Lower leg skin (tissue), 4 donors: ENCODE data around the gene ZNF483. TPM values are rescaled to one million over a fixed set of nuclear protein-coding genes. Genes with fewer than 3 reads are reported as not detected.

Experiments used
- DNase-seq, 2 donors: peaks; one replicate each; pipeline ENCODE4 v3.0.0-alpha.2; 2019; ENCODE audit warnings: low spot score in 2 of 2
- H3K4me3 ChIP-seq: fragments of 200-600 bp; sonication (generic); 2 replicates; pipeline ENCODE4 v1.5.1; 2017; ENCODE audit warnings: mild to moderate bottlenecking, low read depth; ENCODE audit not compliant: poor library complexity, severe bottlenecking
- POLR2A ChIP-seq, 2 donors: fragments of 450-650 bp; IDR thresholded peaks; one replicate each; pipeline ENCODE4 v1.6.1; 2016 to 2017; ENCODE audit warnings: antibody characterized with exemption in 2 of 2, mild to moderate bottlenecking in 1 of 2, moderate library complexity in 1 of 2
- WGBS, 2 donors: methylation state at CpG; one replicate each; pipeline ENCODE4 v1.1.5; 2018; 5-methylcytosine and 5-hydroxymethylcytosine counted together
- intact Hi-C: fragments of 100-400 bp; cut with DNase I; formaldehyde crosslinking; loops from one replicate; pipeline ENCODE4 v1.15.0; 2023; ENCODE audit warnings: low total_unique reads
- total RNA-seq, 4 donors: library from RNA; depleted of rRNA; stranded (reverse); fragments of >200 nt; gene quantifications; one replicate each; pipeline ENCODE4 v1.1.0, GENCODE V29; 2016
- TF ChIP-seq, protein P1 (sequence below), 3 donors: fragments of 450-650 bp; IDR thresholded peaks; one replicate each; pipeline ENCODE4 v1.5.1; 2016; ENCODE audit warnings: antibody characterized with exemption in 3 of 3, mild to moderate bottlenecking in 3 of 3, moderate library complexity in 2 of 3

Gene ZNF483
- total RNA-seq, 4 donors from 2014 or later = 0.55 to 3.4 (median 2.3) TPM

DNA sequence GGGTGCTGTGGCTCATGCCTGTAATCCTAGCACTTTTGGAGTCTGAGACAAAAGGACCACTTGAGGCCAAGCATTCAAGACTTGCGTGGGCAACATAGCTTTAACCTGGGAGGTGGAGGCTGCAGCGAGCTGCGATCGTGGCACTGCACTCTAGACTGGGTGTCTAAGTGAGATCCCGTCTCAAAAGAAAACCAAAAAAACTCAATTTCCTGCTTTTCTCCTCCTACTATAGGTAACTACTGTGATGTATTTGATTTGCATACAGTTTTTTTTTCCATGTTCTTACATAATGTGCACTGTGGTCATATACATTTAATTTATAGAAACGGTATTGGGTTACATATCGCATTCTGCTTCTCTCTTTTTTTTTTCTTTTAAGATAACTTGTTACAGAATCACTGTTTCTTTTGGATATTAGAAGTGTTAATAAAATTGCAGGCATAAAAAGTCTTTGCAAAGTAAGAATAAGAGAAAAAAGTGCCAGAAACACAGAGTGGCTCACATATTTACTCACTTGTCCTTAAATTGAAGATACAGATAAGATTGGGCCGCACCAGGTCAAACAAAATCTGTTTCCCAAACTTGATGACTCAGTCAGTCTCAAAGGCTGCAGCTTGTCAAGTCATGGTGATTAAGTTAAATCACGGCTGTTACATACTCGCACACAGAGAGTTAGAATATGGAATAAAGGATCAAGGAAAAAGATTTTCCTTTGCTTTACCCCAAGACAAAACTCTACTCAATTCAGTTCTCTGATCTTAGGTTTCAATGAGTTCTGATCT, 76.4 kb downstream of the ZNF483 start:
- H3K4me3 ChIP-seq = no peak overlapping the region

DNA sequence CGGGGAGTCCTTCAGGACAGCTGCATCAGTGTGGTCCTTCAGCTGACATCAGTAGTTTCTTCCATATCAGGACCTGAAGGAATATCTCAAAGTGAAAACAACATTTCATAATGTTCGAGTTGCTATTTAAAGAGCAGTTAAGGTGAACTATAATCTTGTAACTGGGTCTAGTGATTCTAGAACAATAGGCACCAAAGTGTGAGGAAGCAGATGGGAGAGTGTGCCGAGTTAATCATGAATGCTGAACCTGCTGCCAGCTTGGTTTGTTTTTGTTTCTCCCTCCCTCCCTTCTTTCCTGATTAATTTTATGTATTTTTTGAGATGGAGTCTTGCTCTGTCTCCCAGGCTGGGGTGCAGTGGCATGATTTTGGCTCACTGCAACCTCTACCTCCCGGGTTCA, 78.1 kb downstream of the ZNF483 start:
- TF ChIP-seq POLR2A (IDR thresholded peaks at IDR 0.05) = no peak
- TF ChIP-seq, protein P1, sequence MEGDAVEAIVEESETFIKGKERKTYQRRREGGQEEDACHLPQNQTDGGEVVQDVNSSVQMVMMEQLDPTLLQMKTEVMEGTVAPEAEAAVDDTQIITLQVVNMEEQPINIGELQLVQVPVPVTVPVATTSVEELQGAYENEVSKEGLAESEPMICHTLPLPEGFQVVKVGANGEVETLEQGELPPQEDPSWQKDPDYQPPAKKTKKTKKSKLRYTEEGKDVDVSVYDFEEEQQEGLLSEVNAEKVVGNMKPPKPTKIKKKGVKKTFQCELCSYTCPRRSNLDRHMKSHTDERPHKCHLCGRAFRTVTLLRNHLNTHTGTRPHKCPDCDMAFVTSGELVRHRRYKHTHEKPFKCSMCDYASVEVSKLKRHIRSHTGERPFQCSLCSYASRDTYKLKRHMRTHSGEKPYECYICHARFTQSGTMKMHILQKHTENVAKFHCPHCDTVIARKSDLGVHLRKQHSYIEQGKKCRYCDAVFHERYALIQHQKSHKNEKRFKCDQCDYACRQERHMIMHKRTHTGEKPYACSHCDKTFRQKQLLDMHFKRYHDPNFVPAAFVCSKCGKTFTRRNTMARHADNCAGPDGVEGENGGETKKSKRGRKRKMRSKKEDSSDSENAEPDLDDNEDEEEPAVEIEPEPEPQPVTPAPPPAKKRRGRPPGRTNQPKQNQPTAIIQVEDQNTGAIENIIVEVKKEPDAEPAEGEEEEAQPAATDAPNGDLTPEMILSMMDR (IDR thresholded peaks at IDR 0.05) = no peak
- H3K4me3 ChIP-seq = no peak overlapping the region
- intact Hi-C loops = no loop called here
- WGBS, 2 donors = 77 to 85% methylated on average over 4 of the region's 4 CpGs
- DNase-seq = no peak

More for the DNA sequence above, 76.4 kb downstream of the ZNF483 start:
- 70 to 73% methylated on average over 10 of the region's 10 CpGs for WGBS, 2 donors
- intact Hi-C loops = no loop called here
- DNase-seq = no peak
- TF ChIP-seq, protein P1 (IDR thresholded peaks at IDR 0.05) = no peak

- 85 to 86% methylated on average over 16 of the region's 16 CpGs for WGBS, 2 donors
- no peak for TF ChIP-seq POLR2A (IDR thresholded peaks at IDR 0.05)
- TF ChIP-seq, protein P1 (IDR thresholded peaks at IDR 0.05) = no peak
- DNase-seq = no peak
- intact Hi-C loops = no loop called here
- H3K4me3 ChIP-seq = no peak overlapping the region
These were observed 79.2 kb downstream of the ZNF483 start for GRCh38 chr9:111604054-111604615.

DNA sequence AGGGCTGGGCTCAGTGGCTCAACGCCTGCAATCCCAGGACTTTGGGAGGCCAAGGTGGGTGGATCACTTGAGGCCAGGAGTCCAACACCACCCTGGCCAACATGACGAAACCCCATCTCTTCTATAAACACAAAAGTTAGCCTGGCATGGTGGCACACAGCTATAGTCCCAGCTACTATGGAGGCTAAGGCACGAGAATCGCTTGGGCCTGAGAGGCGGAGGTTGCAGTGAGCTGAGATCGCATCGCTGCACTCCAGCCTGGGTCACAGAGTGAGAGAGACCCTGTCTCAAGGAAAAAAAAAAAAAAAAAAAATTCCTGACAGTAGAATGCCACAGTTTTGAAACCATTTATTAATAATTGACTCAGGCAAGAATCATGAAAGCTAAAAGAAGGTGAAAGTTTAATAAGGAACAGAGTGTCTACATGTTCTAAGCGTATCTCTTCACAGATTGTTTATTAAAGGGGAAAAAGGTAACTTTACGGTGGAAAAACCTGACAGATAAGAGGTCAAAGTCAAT, 80.1 kb downstream of the ZNF483 start:
- TF ChIP-seq, protein P1 (IDR thresholded peaks at IDR 0.05) = no peak
- no peak for TF ChIP-seq POLR2A (IDR thresholded peaks at IDR 0.05)
- 91 to 92% methylated on average over 9 of the region's 9 CpGs for WGBS, 2 donors
- intact Hi-C loops = no loop called here
- DNase-seq = no peak
- no peak overlapping the region for H3K4me3 ChIP-seq

DNA sequence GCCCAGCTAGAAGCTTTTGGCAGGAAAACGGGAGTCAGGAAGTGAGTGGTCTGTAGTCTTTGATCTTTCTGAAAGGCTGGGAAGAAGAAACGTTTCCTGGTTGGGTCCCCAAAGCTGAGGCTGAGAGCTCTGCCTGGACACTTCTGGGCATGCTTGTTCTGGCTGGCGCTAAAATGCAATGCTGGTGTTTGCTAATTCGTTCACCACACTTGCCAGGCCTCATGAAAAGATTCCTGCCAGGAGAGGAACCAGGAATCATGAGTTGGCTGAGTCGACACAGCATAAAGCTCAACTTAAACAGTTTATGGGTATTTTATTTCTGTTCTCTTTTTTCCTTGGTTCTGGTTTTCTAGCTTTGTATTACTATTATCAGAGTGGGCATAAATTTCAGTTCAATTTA, 85.2 kb downstream of the ZNF483 start:
- no peak for DNase-seq
- H3K4me3 ChIP-seq = no peak overlapping the region
- WGBS, 2 donors = 23 to 31% methylated on average over 5 of the region's 5 CpGs
- intact Hi-C loops = no loop called here
- TF ChIP-seq, protein P1 (IDR thresholded peaks at IDR 0.05) = no peak
- TF ChIP-seq POLR2A (IDR thresholded peaks at IDR 0.05) = no peak
